Measurements from ENCODE around the gene CDCA5.
"Not testable (repeated sequence)": the region's sequence is repeated elsewhere in the genome, so short reads cannot be mapped to it uniquely, and the experiment has no call there.

The CDCA5 gene

GRCh38 chr11:65118891-65119669 lies 35.2 kb upstream of the CDCA5 start:
- DNase-seq = not testable (repeated sequence)

- DNase-seq = no peak
These were observed 34.4 kb upstream of the CDCA5 start for GRCh38 chr11:65118097-65118837.

GRCh38 chr11:65117206-65118096 lies 33.6 kb upstream of the CDCA5 start, which contains the start of gene ZNHIT2:
TSS of gene ZNHIT2 (minus strand) at chr11:65117701. CDS start at chr11:65117653, 48 bp downstream.
- peak; percentile 100 for DNase-seq

- DNase-seq = peak; percentile 62
These were observed 32.7 kb upstream of the CDCA5 start for GRCh38 chr11:65116370-65117205.

GRCh38 chr11:65115361-65116082 lies 31.7 kb upstream of the CDCA5 start:
- no peak for DNase-seq

DNA sequence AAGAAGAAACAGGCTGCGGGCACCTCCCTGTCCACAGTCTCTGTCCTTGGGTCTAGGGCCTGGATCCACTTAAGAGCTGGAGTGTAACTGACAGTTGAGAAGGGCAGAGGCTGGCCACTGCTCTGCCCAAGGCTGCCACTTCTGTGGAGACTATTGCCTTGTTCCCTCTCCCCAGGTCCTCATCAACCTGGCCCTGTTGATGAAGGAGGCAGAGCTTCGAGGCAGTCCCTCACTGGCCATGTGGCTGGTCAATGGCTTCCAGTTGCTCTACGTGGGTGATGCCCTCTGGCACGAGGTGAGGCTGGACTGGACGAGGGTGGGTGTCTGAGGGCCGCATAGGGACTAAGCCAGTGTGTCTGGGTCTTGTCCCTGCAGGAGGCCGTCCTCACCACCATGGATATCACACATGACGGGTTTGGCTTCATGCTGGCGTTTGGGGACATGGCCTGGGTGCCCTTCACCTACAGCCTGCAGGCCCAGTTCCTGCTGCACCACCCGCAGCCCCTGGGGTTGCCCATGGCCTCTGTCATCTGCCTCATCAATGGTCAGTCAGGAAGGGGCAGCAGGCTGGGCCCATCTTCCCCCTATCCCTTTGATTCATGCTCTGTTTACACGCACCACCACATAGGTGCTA lies 30.8 kb upstream of the CDCA5 start:
- DNase-seq = no peak

GRCh38 chr11:65113839-65114238 lies 30.0 kb upstream of the CDCA5 start:
- DNase-seq = no peak

DNA sequence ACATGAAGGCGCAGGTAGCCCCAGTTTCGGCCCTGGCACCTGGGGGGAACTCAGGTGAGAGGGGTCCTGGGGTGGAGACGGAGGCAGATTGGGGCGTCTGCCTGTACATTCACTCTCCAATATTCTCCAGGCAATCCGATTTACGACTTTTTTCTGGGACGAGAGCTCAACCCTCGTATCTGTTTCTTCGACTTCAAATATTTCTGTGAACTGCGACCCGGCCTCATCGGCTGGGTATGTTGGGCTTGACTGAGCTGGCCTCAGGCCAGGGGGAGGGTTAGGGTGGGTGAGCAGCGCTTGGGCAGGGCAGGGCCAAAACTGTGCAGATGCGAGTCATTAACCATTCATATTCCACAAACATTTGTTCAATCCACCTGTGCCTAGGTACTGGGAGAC lies 29.5 kb upstream of the CDCA5 start:
- DNase-seq = no peak

GRCh38 chr11:65112546-65113360 lies 28.9 kb upstream of the CDCA5 start:
- peak; percentile 79 for DNase-seq

DNA sequence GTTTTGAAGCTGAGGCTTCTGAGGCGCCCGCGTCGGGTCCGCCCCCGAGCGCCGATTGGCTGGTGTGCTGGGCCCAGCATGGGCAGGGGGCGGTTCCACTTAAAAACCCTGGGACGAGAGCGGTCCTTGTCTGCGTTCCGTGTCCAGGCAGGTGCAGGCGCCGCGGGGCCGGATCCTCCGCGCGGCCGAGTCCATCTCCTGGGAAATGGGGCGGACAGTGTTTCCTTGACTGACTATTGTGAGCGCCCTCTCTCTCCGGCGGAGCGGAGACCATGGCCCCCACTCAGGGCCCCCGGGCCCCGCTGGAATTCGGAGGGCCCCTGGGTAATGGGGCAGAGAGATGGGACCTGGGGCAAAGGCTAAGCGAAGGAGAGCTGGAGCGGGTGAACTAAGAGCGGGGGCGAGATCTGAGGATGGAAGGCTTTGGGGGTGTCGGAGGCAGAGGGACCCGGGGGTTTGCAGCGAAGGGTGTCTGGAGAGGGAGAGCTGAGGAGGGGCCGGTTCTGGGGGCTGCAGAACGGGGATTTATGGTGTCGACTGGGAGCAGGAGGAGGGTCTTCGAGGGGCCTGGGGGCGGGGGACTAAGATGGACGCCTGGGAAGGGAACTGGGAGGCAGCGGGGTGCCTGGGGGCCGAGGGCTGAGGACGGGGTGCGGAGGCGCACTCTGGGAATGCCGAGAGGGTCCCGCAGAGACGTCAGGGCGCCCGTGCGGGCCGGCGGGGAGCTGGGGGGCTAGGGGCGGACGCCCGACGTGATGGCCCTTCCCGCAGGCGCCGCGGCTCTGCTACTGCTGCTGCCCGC lies 28.1 kb upstream of the CDCA5 start, which contains the start of gene TM7SF2:
TM7SF2 (plus strand) TSS at position 129 of the 802 bp plus-strand sequence; CDS start at position 273, 144 bp downstream.
- DNase-seq = peak; percentile 95

DNA sequence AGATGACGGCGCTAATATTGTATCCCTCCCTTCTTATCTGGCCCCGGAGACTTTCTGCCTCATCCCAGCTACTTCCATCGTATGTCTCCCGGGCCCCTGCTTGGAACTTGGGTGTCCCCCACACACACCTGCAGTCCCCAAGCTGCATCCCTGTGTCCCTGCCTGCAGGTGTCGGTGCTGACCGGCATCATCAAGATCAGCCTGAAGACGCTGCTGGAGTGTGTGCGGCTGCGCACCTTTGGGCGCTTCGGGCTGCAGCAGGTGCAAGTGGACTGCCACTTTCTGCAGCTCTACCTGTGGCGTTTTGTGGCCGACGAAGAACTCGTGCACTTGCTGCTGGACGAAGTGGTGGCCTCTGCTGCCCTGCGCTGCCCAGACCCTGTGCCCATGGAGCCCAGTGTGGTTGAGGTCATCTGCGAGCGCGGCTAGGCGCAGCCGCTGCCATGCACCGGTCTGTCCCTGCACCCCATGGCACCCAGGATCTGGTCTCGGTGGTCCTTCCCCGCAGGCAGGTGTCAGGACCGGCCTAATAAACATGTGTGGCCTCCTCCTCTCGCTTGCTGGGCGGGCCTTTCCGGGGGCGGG lies 27.4 kb upstream of the CDCA5 start:
- DNase-seq = no peak

DNA sequence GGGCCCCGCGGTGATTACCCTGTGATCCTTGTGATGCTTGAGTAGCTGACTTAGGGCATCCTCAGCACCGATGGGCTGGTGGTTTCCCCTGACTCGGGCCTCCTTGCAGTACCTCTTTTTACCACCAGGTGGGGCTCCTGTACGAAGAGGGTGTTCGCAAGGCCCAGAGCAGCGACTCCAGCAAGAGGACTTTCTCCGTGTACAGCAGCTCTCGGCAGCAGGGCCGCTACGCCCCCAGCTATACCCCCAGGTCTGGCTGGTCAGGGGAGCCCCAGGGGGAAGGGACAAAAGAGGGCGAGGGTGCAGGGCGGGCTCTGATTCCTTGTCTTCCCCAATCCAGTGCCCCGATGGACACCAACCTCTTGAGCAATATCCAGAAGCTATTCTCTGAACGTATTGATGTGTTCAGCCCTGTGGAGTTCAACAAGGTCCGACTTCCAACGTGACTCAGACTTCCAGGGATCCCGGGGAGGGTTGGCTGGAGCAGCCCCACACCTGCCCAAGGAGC lies 26.6 kb upstream of the CDCA5 start:
- DNase-seq = peak; percentile 99

- DNase-seq = no peak
These were observed 25.7 kb upstream of the CDCA5 start for GRCh38 chr11:65109231-65110198.

DNA sequence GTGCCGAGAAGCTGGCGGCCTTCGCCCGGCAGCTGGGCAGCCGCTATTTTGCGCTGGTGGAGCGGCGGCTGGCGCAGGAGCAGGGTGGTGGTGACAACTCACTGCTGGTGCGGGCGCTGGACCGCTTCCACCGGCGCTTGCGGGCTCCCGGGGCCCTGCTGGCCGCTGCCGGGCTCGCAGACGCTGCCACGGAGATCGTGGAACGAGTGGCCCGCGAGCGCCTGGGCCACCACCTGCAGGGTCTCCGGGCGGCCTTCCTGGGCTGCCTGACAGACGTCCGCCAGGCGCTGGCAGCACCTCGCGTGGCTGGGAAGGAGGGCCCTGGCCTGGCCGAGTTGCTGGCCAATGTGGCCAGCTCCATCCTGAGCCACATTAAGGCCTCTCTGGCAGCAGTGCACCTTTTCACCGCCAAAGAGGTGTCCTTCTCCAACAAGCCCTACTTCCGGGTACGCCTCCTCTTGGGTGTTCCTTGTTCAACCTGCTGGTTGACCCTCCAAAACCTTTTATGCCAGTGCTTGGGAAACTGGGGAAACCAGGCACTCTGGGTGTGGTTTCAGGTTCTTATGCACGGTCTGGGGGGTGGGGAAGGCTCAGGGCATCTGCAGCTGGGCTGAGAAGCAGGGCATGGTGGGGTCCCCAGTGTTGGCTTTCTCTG lies 24.8 kb upstream of the CDCA5 start:
- no peak for DNase-seq

- DNase-seq = no peak
These were observed 24.1 kb upstream of the CDCA5 start for GRCh38 chr11:65107751-65108468.

DNA sequence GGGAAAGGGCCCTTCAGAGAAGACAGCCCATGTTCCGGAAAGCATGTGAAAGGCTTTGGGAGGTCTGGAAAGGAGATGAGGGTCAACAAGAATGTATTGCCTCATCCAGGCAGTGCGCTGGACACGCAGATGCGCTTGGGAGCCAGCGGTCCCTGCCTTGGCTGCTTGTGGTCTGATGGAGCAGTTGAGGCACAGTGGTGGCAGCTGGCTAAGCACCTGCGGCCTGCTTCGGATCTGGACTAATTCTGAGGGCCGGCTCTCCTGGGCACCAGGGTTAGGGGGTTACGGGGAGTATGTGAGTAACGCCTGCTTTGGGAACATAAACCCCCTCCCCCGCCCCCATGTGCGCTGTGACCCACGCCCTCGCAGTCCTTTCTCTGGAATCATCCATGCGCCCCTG lies 23.2 kb upstream of the CDCA5 start:
- no peak for DNase-seq

Measured in activated CD4-positive, CD25-positive, alpha-beta regulatory T cell treated with anti-CD3 and anti-CD28 coated beads, Interleukin-2, amount 50 U/mL, for 72 hours (primary cell).